Neuronal stem cell (in vitro differentiated cells): ENCODE data around the gene LNP1.

Source experiments
- DNase-seq: peaks from one replicate; pipeline ENCODE4 v3.0.0-alpha.2; 2013; ENCODE audit warnings: low spot score
- H2AFZ ChIP-seq: one replicate; pipeline ENCODE4 v1.6.1; 2013; ENCODE audit warnings: mild to moderate bottlenecking, low read length, inconsistent platforms
- H2AK5ac ChIP-seq: 2 replicates; pipeline ENCODE4 v1.6.1; 2013; ENCODE audit warnings: low read depth, mild to moderate bottlenecking, inconsistent platforms, low read length, moderate library complexity, mixed read lengths
- H2BK120ac ChIP-seq: 2 replicates; pipeline ENCODE4 v1.6.1; 2013; ENCODE audit warnings: low read depth, mild to moderate bottlenecking, inconsistent platforms, low read length, moderate library complexity, mixed read lengths
- H2BK12ac ChIP-seq: one replicate; pipeline ENCODE4 v1.6.1; 2013; ENCODE audit warnings: low read length, inconsistent platforms
- H2BK15ac ChIP-seq: 2 replicates; pipeline ENCODE4 v1.6.1; 2013; ENCODE audit warnings: mild to moderate bottlenecking, low read length, inconsistent platforms, mixed read lengths
- H2BK5ac ChIP-seq: one replicate; pipeline ENCODE4 v1.6.1; 2013; ENCODE audit warnings: inconsistent platforms, mild to moderate bottlenecking, low read length, moderate library complexity
- H3K14ac ChIP-seq: one replicate; pipeline ENCODE4 v1.6.1; 2013; ENCODE audit warnings: low read length, inconsistent platforms
- H3K18ac ChIP-seq: 2 replicates; pipeline ENCODE4 v1.6.1; 2013; ENCODE audit warnings: low read length, inconsistent platforms
- H3K23ac ChIP-seq: 2 replicates; pipeline ENCODE4 v1.6.1; 2013; ENCODE audit warnings: low read depth, mild to moderate bottlenecking, mixed read lengths, low read length, inconsistent platforms; ENCODE audit not compliant: poor library complexity
- H3K27ac ChIP-seq: replicated peaks from 3 replicates; pipeline ENCODE4 v1.5.1; 2013; ENCODE audit warnings: low read length, inconsistent platforms
- H3K27me3 ChIP-seq, 3 experiments: 2 replicates each; pipeline ENCODE4 v1.6.1; 2013; ENCODE audit warnings: low read length in 3 of 3, mild to moderate bottlenecking in 2 of 3, inconsistent platforms in 1 of 3, low read depth in 1 of 3, mixed read lengths in 1 of 3, moderate library complexity in 1 of 3; ENCODE audit not compliant: control insufficient read depth in 3 of 3, insufficient read depth in 3 of 3
- H3K36me3 ChIP-seq, 2 donors: replicated peaks in 1 of 2; 2 replicates each; pipeline ENCODE4 v1.6.1; 2013; ENCODE audit warnings: low read length in 2 of 2; ENCODE audit not compliant: control insufficient read depth in 2 of 2, insufficient read depth in 2 of 2
- H3K4ac ChIP-seq: 2 replicates; pipeline ENCODE4 v1.6.1; 2013; ENCODE audit warnings: inconsistent platforms, mild to moderate bottlenecking, low read length, moderate library complexity
- H3K4me1 ChIP-seq, 2 donors: 1 replicate in 1 of 2; 2 replicates in 1 of 2; pipeline ENCODE4 v1.6.1; 2013; ENCODE audit warnings: low read length in 2 of 2, low read depth in 1 of 2; ENCODE audit not compliant: control insufficient read depth in 2 of 2, insufficient read depth in 1 of 2
- H3K4me2 ChIP-seq: one replicate; pipeline ENCODE4 v1.6.1; 2013; ENCODE audit warnings: mild to moderate bottlenecking, low read length, inconsistent platforms; ENCODE audit not compliant: insufficient read depth, poor library complexity, severe bottlenecking
- H3K4me3 ChIP-seq, 2 donors: 2 replicates each; pipeline ENCODE4 v1.5.1; 2013; ENCODE audit warnings: low read length in 2 of 2, mild to moderate bottlenecking in 2 of 2, inconsistent platforms in 1 of 2, moderate library complexity in 1 of 2
- H3K79me1 ChIP-seq: one replicate; pipeline ENCODE4 v1.6.1; 2013; ENCODE audit warnings: low read depth, mild to moderate bottlenecking, inconsistent platforms, low read length, moderate library complexity
- H3K9ac ChIP-seq: one replicate; pipeline ENCODE4 v1.6.1; 2013; ENCODE audit warnings: mild to moderate bottlenecking, low read depth, low read length, inconsistent platforms; ENCODE audit not compliant: poor library complexity
- H3K9me3 ChIP-seq, 2 donors: replicated peaks in 1 of 2; 2 replicates each; pipeline versions ENCODE3 to v1.6.1; 2013; ENCODE audit warnings: low read length in 2 of 2, mild to moderate bottlenecking in 2 of 2, inconsistent platforms in 1 of 2, low read depth in 1 of 2, mixed read lengths in 1 of 2, moderate library complexity in 1 of 2; ENCODE audit not compliant: control insufficient read depth in 2 of 2, insufficient read depth in 1 of 2
- H4K8ac ChIP-seq: one replicate; pipeline ENCODE4 v1.6.1; 2013; ENCODE audit warnings: low read depth, mild to moderate bottlenecking, inconsistent platforms, low read length, moderate library complexity
- H4K91ac ChIP-seq: one replicate; pipeline ENCODE4 v1.6.1; 2013; ENCODE audit warnings: low read length, low read depth, mild to moderate bottlenecking, inconsistent platforms; ENCODE audit not compliant: poor library complexity
- WGBS, 2 donors: extraction: QIAGEN DNeasy Blood & Tissue Kit; methylation state at CpG; one replicate each; pipeline ENCODE4 v1.1.7; 2013; ENCODE audit warnings: missing lambda C conversion rate in 2 of 2, mixed read lengths in 1 of 2; ENCODE audit not compliant: insufficient read length in 2 of 2, insufficient replicate concordance in 1 of 2; ENCODE audit errors: extremely low coverage in 2 of 2; 5-methylcytosine and 5-hydroxymethylcytosine counted together

LNP1 gene

DNA sequence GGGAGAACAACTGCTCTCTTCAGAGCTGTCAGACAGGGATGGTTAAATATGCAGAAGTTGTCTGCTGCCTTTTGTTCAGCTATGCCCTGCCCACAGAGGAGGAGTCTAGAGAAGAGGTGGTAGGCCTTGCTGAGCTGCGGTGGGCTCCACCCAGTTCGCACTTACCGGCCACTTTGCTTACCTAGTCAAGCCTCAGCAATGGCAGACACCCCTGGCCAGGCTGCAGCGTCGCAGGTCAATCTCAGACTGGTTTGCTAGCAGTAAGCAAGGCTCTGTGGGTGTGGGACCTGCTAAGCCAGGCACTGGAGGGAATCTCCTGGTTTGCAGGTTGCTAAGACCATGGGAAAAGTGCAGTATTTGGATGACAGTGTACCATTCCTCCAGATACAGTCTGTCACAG lies 78.7 kb downstream of the LNP1 start:
- Histone ChIP-seq H2AK5ac (peak overlapping the region; percentile 52), H3K27ac (no peak overlapping the region), H2BK12ac (no peak overlapping the region), H3K27me3 (no peaks in the 10 kb centered on the region), H3K79me1 (no peaks in the 10 kb centered on the region), H3K14ac (no peak overlapping the region), H3K9ac (no peak overlapping the region), H4K8ac (no peak overlapping the region), H3K36me3 (no peaks in the 10 kb centered on the region), H2BK120ac (no peak overlapping the region), H2BK5ac (no peak overlapping the region), H2BK15ac (no peak overlapping the region), H3K9me3 (no peaks in the 10 kb centered on the region), H3K18ac (no peak overlapping the region), H2AFZ (no peak overlapping the region), H3K4ac (no peak overlapping the region), H3K4me1 (no peaks in the 10 kb centered on the region), H3K23ac (no peak overlapping the region), H4K91ac (no peak overlapping the region), H3K4me2 (no peak overlapping the region), H3K4me3 (no peak overlapping the region)
- no CpG with 5 or more reads among the region's 5 CpGs for WGBS, 2 donors
- DNase-seq: no peak

DNA sequence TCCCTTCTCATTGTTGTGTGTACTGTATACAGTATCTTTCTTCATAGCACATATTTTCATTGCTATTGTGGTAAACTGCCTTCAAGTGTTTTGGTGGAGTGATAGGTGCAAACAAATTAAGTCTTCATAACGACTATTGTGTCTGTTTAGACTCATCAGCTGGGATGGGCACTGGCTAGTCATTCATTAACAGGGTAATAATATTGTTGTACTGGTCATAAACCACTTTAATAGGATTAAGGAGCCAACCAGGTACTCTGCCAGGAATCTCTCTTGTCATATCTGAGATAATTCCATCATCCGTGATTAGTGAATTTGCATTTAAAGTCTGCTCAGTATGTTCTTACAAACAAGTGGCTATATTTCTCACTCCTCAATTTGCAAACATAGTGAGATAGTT lies 80.8 kb downstream of the LNP1 start:
- WGBS, 2 donors: no CpG with 5 or more reads among the region's 2 CpGs
- Histone ChIP-seq H3K27me3 (no peaks in the 10 kb centered on the region), H3K9me3 (no peaks in the 10 kb centered on the region), H3K18ac (no peak overlapping the region), H3K9ac (no peak overlapping the region), H2BK120ac (no peak overlapping the region), H3K36me3 (no peaks in the 10 kb centered on the region), H4K8ac (no peak overlapping the region), H2AFZ (no peak overlapping the region), H2BK15ac (no peak overlapping the region), H2AK5ac (no peak overlapping the region), H2BK12ac (no peak overlapping the region), H4K91ac (no peak overlapping the region), H3K4ac (no peak overlapping the region), H3K14ac (no peak overlapping the region), H3K23ac (no peak overlapping the region), H3K27ac (no peak overlapping the region), H3K4me2 (no peak overlapping the region), H2BK5ac (no peak overlapping the region), H3K4me3 (no peak overlapping the region), H3K4me1 (no peaks in the 10 kb centered on the region), H3K79me1 (no peaks in the 10 kb centered on the region)
- no peak for DNase-seq

DNA sequence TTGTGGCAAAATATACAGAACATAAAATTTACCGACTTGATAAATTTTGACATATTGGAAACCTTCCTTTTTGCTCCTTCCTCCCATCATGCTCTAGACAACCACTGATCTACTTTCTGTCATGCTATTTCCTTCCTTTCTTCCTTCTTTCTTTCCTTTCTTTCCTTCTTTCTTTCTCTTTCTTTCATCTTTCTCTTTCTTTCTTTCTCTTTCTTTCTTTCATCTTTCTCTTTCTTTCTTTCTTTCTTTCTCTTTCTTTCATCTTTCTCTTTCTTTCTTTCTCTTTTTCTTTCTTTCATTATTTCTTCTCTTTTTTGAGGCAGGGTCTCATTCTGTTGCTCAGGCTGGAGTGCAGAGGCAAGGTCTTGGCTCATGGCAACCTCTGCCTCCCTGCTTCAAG lies 82.2 kb downstream of the LNP1 start:
- Histone ChIP-seq H3K18ac (no peak overlapping the region), H3K14ac (no peak overlapping the region), H2BK120ac (no peak overlapping the region), H3K27me3 (no peaks in the 10 kb centered on the region), H2BK15ac (no peak overlapping the region), H4K91ac (no peak overlapping the region), H3K9me3 (no peaks in the 10 kb centered on the region), H3K4me2 (no peak overlapping the region), H3K9ac (no peak overlapping the region), H3K4me3 (no peak overlapping the region), H2BK5ac (no peak overlapping the region), H2BK12ac (no peak overlapping the region), H4K8ac (no peak overlapping the region), H3K36me3 (no peaks in the 10 kb centered on the region), H3K4me1 (no peaks in the 10 kb centered on the region), H2AK5ac (no peak overlapping the region), H3K4ac (no peak overlapping the region), H3K23ac (no peak overlapping the region), H2AFZ (no peak overlapping the region), H3K79me1 (no peaks in the 10 kb centered on the region), H3K27ac (no peak overlapping the region)
- no CpG with 5 or more reads among the region's 1 CpG for WGBS, 2 donors
- DNase-seq: no peak

DNA sequence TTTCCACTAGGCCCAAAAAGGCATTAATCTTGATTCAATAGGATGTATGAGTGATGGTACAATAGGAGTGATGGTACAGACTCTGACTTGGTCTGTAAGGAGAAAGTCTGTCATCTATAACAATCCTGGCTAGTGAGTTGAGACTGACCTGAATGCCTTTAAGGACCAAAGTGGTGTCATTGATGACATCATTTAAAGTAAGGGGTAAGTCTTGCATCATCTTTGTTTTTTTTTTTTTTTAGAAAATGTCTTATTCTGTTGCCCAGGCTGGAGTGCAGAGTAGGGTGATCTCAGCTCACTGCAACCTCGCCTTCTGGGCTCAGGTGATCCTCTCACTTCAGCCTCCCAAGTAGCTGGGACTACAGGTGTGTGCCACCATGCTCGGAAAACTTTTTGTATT lies 85.5 kb downstream of the LNP1 start:
- no peaks in the 10 kb centered on the region for H3K79me1 ChIP-seq
- WGBS, 2 donors: no CpG with 5 or more reads among the region's 2 CpGs

More for the DNA sequence above, 85.5 kb downstream of the LNP1 start:
- Histone ChIP-seq H3K4me3 (no peak overlapping the region), H3K4me1 (peaks cover 1% of the 10 kb centered on the region in 2 donors), H2BK15ac (no peak overlapping the region), H3K4me2 (no peak overlapping the region), H2BK5ac (no peak overlapping the region), H3K9me3 (no peaks in the 10 kb centered on the region), H3K36me3 (no peaks in the 10 kb centered on the region), H3K18ac (no peak overlapping the region), H3K14ac (no peak overlapping the region), H3K4ac (no peak overlapping the region), H4K91ac (no peak overlapping the region), H2BK12ac (no peak overlapping the region), H2BK120ac (no peak overlapping the region), H3K27me3 (peaks cover 0 to 8% (median 0%) of the 10 kb centered on the region in 3 experiments), H2AK5ac (no peak overlapping the region), H4K8ac (no peak overlapping the region), H3K27ac (no peak overlapping the region), H3K23ac (no peak overlapping the region), H3K9ac (no peak overlapping the region), H2AFZ (no peak overlapping the region)
- DNase-seq: no peak
